Measurements from ENCODE around the gene SAYSD1.

The SAYSD1 gene

GRCh38 chr6:39083231-39083634, 31.8 kb downstream of the SAYSD1 start:
- no peak for DNase-seq (ENCODE audit: low read depth)
- TF ChIP-seq CTCF (IDR thresholded peaks at IDR 0.05; ENCODE audit: insufficient read depth, low read depth, low read length, missing control alignments), result no peak
- H3K4me3 ChIP-seq (ENCODE audit: low read depth, low read length), result no peak overlapping the region

- DNase-seq (ENCODE audit: low read depth), result no peak
- no peak overlapping the region for H3K4me3 ChIP-seq (ENCODE audit: low read depth, low read length)
- TF ChIP-seq CTCF (IDR thresholded peaks at IDR 0.05; ENCODE audit: insufficient read depth, low read depth, low read length, missing control alignments), result no peak
Observed at GRCh38 chr6:39082310-39082709, 32.7 kb downstream of the SAYSD1 start.

DNA sequence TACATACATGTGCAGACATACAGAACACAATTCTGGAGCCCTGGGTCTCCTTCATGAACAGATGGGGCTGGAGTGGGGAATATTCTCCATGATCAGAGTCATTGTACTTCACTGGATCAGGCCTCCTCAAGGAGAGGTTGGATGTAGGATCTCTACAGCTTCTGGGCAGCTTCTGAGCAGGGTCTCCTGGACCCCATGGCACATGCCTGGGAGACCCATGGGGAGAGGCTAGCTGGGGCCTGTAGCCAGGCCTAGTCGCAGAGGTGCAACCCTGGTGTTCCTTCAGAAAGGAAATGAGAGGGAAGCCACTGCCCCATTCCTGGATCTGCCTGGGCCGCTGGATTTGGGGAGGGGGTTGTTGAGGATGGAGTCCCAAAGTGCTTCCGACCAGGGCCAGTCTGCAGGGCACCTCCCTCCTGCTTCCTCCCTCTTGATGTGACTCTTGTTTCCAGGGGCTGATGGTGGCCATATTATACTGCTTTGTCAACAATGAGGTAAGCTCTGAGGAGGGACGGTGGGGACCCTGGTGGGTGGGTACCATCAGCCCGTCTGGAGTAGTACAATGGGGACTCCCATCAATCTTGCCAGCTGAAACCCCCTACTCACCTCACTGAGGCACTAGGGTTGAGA, 34.6 kb downstream of the SAYSD1 start:
- no peak for DNase-seq (ENCODE audit: low read depth)
- TF ChIP-seq CTCF (IDR thresholded peaks at IDR 0.05; ENCODE audit: insufficient read depth, low read depth, low read length, missing control alignments), result no peak
- H3K4me3 ChIP-seq (ENCODE audit: low read depth, low read length), result no peak overlapping the region

GRCh38 chr6:39079197-39080125, 35.5 kb downstream of the SAYSD1 start:
- no peak overlapping the region for H3K4me3 ChIP-seq (ENCODE audit: low read depth, low read length)
- no peak for TF ChIP-seq CTCF (IDR thresholded peaks at IDR 0.05; ENCODE audit: insufficient read depth, low read depth, low read length, missing control alignments)

DNA sequence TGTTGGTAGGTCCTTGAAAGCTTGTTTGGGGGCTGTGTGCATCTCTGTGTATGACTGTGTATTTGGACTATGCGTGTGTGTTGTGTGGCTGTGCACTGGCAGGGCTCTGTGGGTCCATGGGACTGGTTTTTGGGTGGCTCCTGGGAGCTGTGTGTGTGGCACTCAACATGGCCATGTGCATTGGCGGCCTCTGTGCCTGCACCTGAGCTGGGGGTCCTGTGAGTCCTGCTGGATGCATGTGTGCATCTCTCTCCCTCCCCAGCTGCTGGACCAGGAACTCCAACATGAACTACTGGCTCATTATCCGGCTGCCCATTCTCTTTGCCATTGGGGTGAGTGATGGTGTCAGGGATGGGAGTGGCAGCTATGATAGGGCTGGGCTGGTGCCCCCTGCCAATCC, 36.3 kb downstream of the SAYSD1 start:
- no peak for DNase-seq (ENCODE audit: low read depth)
- no peak for TF ChIP-seq CTCF (IDR thresholded peaks at IDR 0.05; ENCODE audit: insufficient read depth, low read depth, low read length, missing control alignments)

More at GRCh38 chr6:39079197-39080125, 35.5 kb downstream of the SAYSD1 start:
- DNase-seq (ENCODE audit: low read depth), result no peak

DNA sequence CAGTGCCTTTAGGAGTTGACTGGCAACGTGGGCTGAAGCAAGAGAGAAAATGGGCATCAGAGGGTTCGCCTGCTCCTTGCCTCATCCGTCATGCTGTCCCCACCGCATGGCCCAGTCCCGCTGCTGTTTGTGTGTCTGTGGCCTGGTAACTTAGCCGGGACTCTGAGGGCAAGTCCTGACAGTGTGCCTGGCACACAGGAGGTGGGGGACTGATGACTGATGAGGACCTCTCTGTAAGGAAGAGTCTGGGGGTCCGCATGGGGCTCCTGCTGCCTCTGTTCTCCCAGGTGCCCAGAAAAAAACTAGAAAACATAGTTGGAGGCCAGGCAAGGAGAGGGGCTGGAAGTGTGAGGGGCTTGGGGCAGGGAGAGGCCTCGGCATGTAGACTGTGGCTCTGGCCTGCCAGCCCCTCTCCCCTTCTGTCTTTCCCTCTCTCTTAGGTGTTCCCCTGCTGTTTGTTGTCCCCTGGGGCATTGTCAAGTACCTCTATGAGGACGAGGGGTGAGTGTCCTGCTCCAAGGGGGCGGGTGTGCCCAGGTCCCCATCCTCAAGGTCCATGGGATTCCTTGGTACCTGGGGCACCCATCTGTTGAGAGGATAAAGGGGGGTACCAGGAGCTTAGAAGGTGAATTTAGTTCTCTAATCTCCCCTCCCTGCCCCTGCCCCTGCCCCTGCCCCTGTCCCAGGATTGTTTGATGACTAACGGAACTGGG, 36.9 kb downstream of the SAYSD1 start:
- TF ChIP-seq CTCF (IDR thresholded peaks at IDR 0.05; ENCODE audit: insufficient read depth, low read depth, low read length, missing control alignments), result no peak
- no peak for DNase-seq (ENCODE audit: low read depth)
- no peak overlapping the region for H3K4me3 ChIP-seq (ENCODE audit: low read depth, low read length)

More for the DNA sequence above, 36.3 kb downstream of the SAYSD1 start:
- no peak overlapping the region for H3K4me3 ChIP-seq (ENCODE audit: low read depth, low read length)
